GM18861 (cell line): ENCODE results near the gene ZIC2.
"Not testable (repeated sequence)": the region's sequence is repeated elsewhere in the genome, so short reads cannot be mapped to it uniquely, and the experiment has no call there.

Source experiments
- ATAC-seq: cut with Tn5 transposase; IDR thresholded peaks from one replicate; pipeline ENCODE4 v1.9.1; 2021; ENCODE audit not compliant: unreplicated experiment

ZIC2 gene

GRCh38 chr13:99998261-99998660 is 16.7 kb downstream of the ZIC2 start:
- no peak for ATAC-seq

GRCh38 chr13:100014621-100015020 is 33.0 kb downstream of the ZIC2 start:
- no peak for ATAC-seq

GRCh38 chr13:100019780-100020356 is 38.3 kb downstream of the ZIC2 start:
- ATAC-seq, result no peak

GRCh38 chr13:100022798-100023197 is 41.2 kb downstream of the ZIC2 start:
- ATAC-seq, result no peak

GRCh38 chr13:100024023-100024422 is 42.4 kb downstream of the ZIC2 start:
- ATAC-seq, result no peak

- ATAC-seq, result no peak
These were observed 48.3 kb downstream of the ZIC2 start for GRCh38 chr13:100029933-100030332.

- not testable (repeated sequence) for ATAC-seq
These were observed 51.1 kb downstream of the ZIC2 start for GRCh38 chr13:100032642-100033041.

- no peak for ATAC-seq
These were observed 54.4 kb downstream of the ZIC2 start for GRCh38 chr13:100035936-100036335.
